Panc1 (cell line): ENCODE results near the gene SLC35C1. TPM values are rescaled to one million over a fixed set of nuclear protein-coding genes. Genes with fewer than 3 reads are reported as not detected.

Experiments
- ATAC-seq: fragments of 200-7000 bp; cut with Tn5 transposase; 2 replicates; pipeline ENCODE4 v1.9.1; 2020; ENCODE audit warnings: mild to moderate bottlenecking, moderate library complexity
- BruUV-seq: library from RNA; stranded (reverse); fragments of 400-500 nt; replicated peaks from 2 replicates; lab custom pipeline; 2021; lab: Mats Ljungman, UMichigan
- CTCF ChIA-PET: fragments of 300-600 bp; sonication (Branson Sonifier 250); formaldehyde crosslinking; loops from one replicate; lab custom pipeline; 2022; ENCODE audit warnings: antibody characterized with exemption; lab: Charles Lee
- POLR2A ChIA-PET: fragments of 300-600 bp; sonication (Branson Sonifier 250); formaldehyde crosslinking; loops from one replicate; lab custom pipeline; 2022; ENCODE audit warnings: antibody characterized with exemption; lab: Charles Lee
- DNase-seq: peaks from one replicate; pipeline ENCODE4 v3.0.0-alpha.2; 2010; ENCODE audit warnings: low read depth, low spot score
- H3K27ac ChIP-seq: 2 replicates; pipeline ENCODE4 v1.5.1; 2011; ENCODE audit warnings: mild to moderate bottlenecking, low read length, inconsistent platforms
- H3K27me3 ChIP-seq: fragments of 200-500 bp; sonication (Bioruptor generic); 2 replicates; pipeline ENCODE4 v1.6.0; 2014; ENCODE audit warnings: low read length, inconsistent platforms; ENCODE audit not compliant: control insufficient read depth, insufficient read depth
- H3K36me3 ChIP-seq: fragments of 200-500 bp; sonication (Bioruptor generic); 2 replicates; pipeline ENCODE4 v1.5.1; 2014; ENCODE audit warnings: inconsistent platforms, mild to moderate bottlenecking, low read length, moderate library complexity; ENCODE audit not compliant: control insufficient read depth, insufficient read depth
- H3K4me1 ChIP-seq: 2 replicates; pipeline ENCODE4 v1.5.1; 2011; ENCODE audit warnings: inconsistent platforms, mild to moderate bottlenecking, low read length, moderate library complexity; ENCODE audit not compliant: control insufficient read depth, insufficient read depth
- H3K4me3 ChIP-seq, 2 experiments: 2 replicates each; pipeline ENCODE4 v1.5.1; 2011 to 2012; ENCODE audit warnings: low read depth in 2 of 2, low read length in 2 of 2, mild to moderate bottlenecking in 2 of 2, inconsistent platforms in 1 of 2, moderate library complexity in 1 of 2
- H3K9me3 ChIP-seq: fragments of 200-500 bp; sonication (Bioruptor generic); 2 replicates; pipeline ENCODE4 v1.5.1; 2014; ENCODE audit warnings: low read depth, mild to moderate bottlenecking, inconsistent platforms, low read length, moderate library complexity; ENCODE audit not compliant: control insufficient read depth, insufficient read depth
- CTCF ChIP-seq: fragments of 450-650 bp; IDR thresholded peaks from 2 replicates; pipeline ENCODE4 v1.5.1; 2017; ENCODE audit warnings: mild to moderate bottlenecking
- POLR2AphosphoS5 ChIP-seq: IDR thresholded peaks from 2 replicates; pipeline ENCODE4 v1.6.1; 2012; ENCODE audit warnings: mild to moderate bottlenecking, low read depth, low read length, moderate library complexity
- REST ChIP-seq, 2 experiments: IDR thresholded peaks; 2 replicates each; pipeline ENCODE4 v1.6.1; 2011 to 2012; ENCODE audit warnings: low read depth in 2 of 2, control low read depth in 1 of 2, low read length in 1 of 2, mild to moderate bottlenecking in 1 of 2, moderate library complexity in 1 of 2; ENCODE audit not compliant: insufficient read depth in 1 of 2
- SIN3A ChIP-seq: IDR thresholded peaks from 2 replicates; pipeline ENCODE4 v1.6.1; 2012; ENCODE audit warnings: low read depth, mild to moderate bottlenecking, low read length, moderate library complexity, borderline replicate concordance; ENCODE audit not compliant: insufficient read depth
- TCF7L2 ChIP-seq: IDR thresholded peaks from 2 replicates; pipeline ENCODE4 v1.6.1; 2011; ENCODE audit warnings: mild to moderate bottlenecking, low read depth, low read length, inconsistent platforms
- in situ Hi-C: cut with HindIII; loops from 2 replicates; pipeline ENCODE4 v1.10.0; 2016; ENCODE audit warnings: low sequenced_read_pairs, low pct_unique_long_range_greater_than_20kb
- intact Hi-C: fragments of 100-400 bp; cut with micrococcal nuclease; formaldehyde crosslinking; loops from one replicate; pipeline ENCODE4 v1.10.0; 2022; ENCODE audit not compliant: unreplicated experiment
- total RNA-seq: library from RNA; stranded (reverse); gene quantifications from one replicate; pipeline ENCODE4 v1.2.1, GENCODE V29; 2021; ENCODE audit not compliant: unreplicated experiment

The SLC35C1 gene
- total RNA-seq, 1 experiment from 2014 or later: 13.4 TPM

- Histone ChIP-seq H3K9me3 (no peaks in the 10 kb centered on the region), H3K27ac (no peak overlapping the region), H3K4me3 (no peak overlapping the region), H3K36me3 (no peaks in the 10 kb centered on the region), H3K4me1 (no peaks in the 10 kb centered on the region), H3K27me3 (no peaks in the 10 kb centered on the region)
- intact Hi-C loops (loop anchor here (10.0 kb wide), 1 partner anchor 62 kb away; no protein-coding TSS in a partner anchor), in situ Hi-C loops (no loop called here)
- no peak for TF ChIP-seq REST (IDR thresholded peaks at IDR 0.05; ENCODE audit: insufficient read depth in 1 of 2, low read depth in 2 of 2, low read length in 1 of 2)
- TF ChIP-seq POLR2AphosphoS5: no peak
- TF ChIP-seq TCF7L2: no peak
- TF ChIP-seq SIN3A: no peak
- TF ChIP-seq CTCF: no peak
- DNase-seq (no peak), ATAC-seq (no peak)
- POLR2A ChIA-PET: no interaction called here
- BruUV-seq: no TSS peak
- CTCF ChIA-PET: interaction anchor here (0.6 to 1.8 kb wide), 2 partner anchors 16 to 975 kb away, joined by 5 to 7 read pairs; no protein-coding TSS in a partner anchor
Measured at GRCh38 chr11:45756384-45757010, 48.5 kb upstream of the SLC35C1 start.

GRCh38 chr11:45757672-45758071, 47.3 kb upstream of the SLC35C1 start:
- H3K27me3 ChIP-seq: no peaks in the 10 kb centered on the region
- H3K4me3 ChIP-seq: no peak overlapping the region
- H3K4me1 ChIP-seq: no peaks in the 10 kb centered on the region
- intact Hi-C loops: loop anchor here (10.0 kb wide), 1 partner anchor 63 kb away; no protein-coding TSS in a partner anchor
- no peaks in the 10 kb centered on the region for H3K9me3 ChIP-seq
- CTCF ChIA-PET: interaction anchor here (0.9 kb wide), 1 partner anchor 14 kb away, joined by 5 read pairs; no protein-coding TSS in a partner anchor
- H3K36me3 ChIP-seq: no peaks in the 10 kb centered on the region
- no peak for TF ChIP-seq SIN3A
- TF ChIP-seq CTCF: no peak
- no peak for TF ChIP-seq REST (IDR thresholded peaks at IDR 0.05; ENCODE audit: insufficient read depth in 1 of 2, low read depth in 2 of 2, low read length in 1 of 2)
- no peak for TF ChIP-seq TCF7L2
- TF ChIP-seq POLR2AphosphoS5: no peak
- BruUV-seq: no TSS peak
- in situ Hi-C loops: no loop called here
- POLR2A ChIA-PET: no interaction called here
- no peak for DNase-seq
- H3K27ac ChIP-seq: no peak overlapping the region
- ATAC-seq: no peak
